ENCODE data around the gene GKN1.
A peak's percentile ranks its signal among the peaks of the same experiment; 100 is the strongest.

Gene GKN1

GRCh38 chr2:68961380-68961779, 13.1 kb upstream of the GKN1 start:
- DNase-seq (ENCODE audit: low spot score): no peak

GRCh38 chr2:68964282-68964681, 10.2 kb upstream of the GKN1 start:
- DNase-seq (ENCODE audit: low spot score): no peak

GRCh38 chr2:68968221-68968620, 6.2 kb upstream of the GKN1 start:
- DNase-seq (ENCODE audit: low spot score): no peak

- no peak for DNase-seq (ENCODE audit: low spot score)
These were observed 4.5 kb upstream of the GKN1 start for GRCh38 chr2:68969736-68970490.

GRCh38 chr2:68970566-68971265, 3.7 kb upstream of the GKN1 start:
- DNase-seq (ENCODE audit: low spot score): no peak

- peak; percentile 79 for DNase-seq (ENCODE audit: low spot score)
These were observed 2.7 kb upstream of the GKN1 start for GRCh38 chr2:68971591-68972231.

- DNase-seq (ENCODE audit: low spot score): no peak
These were observed 670 bp downstream of the GKN1 start for GRCh38 chr2:68974946-68975665.

- no peak for DNase-seq (ENCODE audit: low spot score)
These were observed 1.4 kb downstream of the GKN1 start for GRCh38 chr2:68975844-68976243.

- DNase-seq (ENCODE audit: low spot score): no peak
These were observed 3.0 kb downstream of the GKN1 start for GRCh38 chr2:68977453-68977852.

GRCh38 chr2:68978098-68978497, 3.7 kb downstream of the GKN1 start:
- DNase-seq (ENCODE audit: low spot score): no peak

GRCh38 chr2:68980956-68981355, 6.5 kb downstream of the GKN1 start:
- DNase-seq (ENCODE audit: low spot score): no peak

GRCh38 chr2:68987021-68987503, 12.6 kb downstream of the GKN1 start:
- no peak for DNase-seq (ENCODE audit: low spot score)

- no peak for DNase-seq (ENCODE audit: low spot score)
These were observed 14.6 kb downstream of the GKN1 start for GRCh38 chr2:68989035-68989434.

GRCh38 chr2:68992341-68992740, 17.9 kb downstream of the GKN1 start:
- no peak for DNase-seq (ENCODE audit: low spot score)

- DNase-seq (ENCODE audit: low spot score): no peak
These were observed 18.5 kb downstream of the GKN1 start for GRCh38 chr2:68992933-68993332.

- no peak for DNase-seq (ENCODE audit: low spot score)
These were observed 19.2 kb downstream of the GKN1 start for GRCh38 chr2:68993660-68994059.

GRCh38 chr2:68994864-68995263, 20.4 kb downstream of the GKN1 start:
- peak; percentile 86 for DNase-seq (ENCODE audit: low spot score)

GRCh38 chr2:68995916-68996315, 21.5 kb downstream of the GKN1 start:
- DNase-seq (ENCODE audit: low spot score): no peak

- DNase-seq (ENCODE audit: low spot score): peak; percentile 20
These were observed 23.0 kb downstream of the GKN1 start for GRCh38 chr2:68997401-68997800.

GRCh38 chr2:69001879-69002278, 27.4 kb downstream of the GKN1 start:
- DNase-seq (ENCODE audit: low spot score): no peak

GRCh38 chr2:69003731-69004130, 29.3 kb downstream of the GKN1 start:
- DNase-seq (ENCODE audit: low spot score): no peak

- DNase-seq (ENCODE audit: low spot score): no peak
These were observed 32.7 kb downstream of the GKN1 start for GRCh38 chr2:69007169-69007568.

All from GM03348 (cell line).